ENCODE measurements around the gene PIGO.

DNA sequence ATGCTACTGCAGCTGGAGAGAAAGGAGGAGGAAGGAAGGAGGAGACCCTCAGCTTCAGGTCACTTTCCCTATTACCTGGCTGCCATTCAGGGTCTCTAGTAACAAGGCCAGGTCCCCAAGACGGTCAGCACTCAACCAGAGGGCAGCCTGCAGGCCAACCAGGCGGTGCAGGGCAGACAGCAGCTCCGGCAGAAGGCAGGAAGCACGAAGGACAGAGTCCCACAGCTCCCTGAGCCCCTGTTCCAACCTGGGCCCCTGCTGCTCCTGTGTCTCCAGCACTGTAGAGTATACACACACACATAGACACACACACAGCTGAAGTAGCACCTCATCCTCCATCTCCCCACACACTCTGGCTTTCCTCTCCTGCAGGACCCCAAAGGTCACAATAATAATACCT is 18.3 kb downstream of the PIGO start:
- no peak for TF ChIP-seq RAD21 (IDR thresholded peaks at IDR 0.05 in 1 of 2, conservative IDR thresholded peaks at IDR 0.05 in 1 of 2; ENCODE audit: low read depth in 2 of 2, low read length in 2 of 2)
- no peak for TF ChIP-seq EGR1 (IDR thresholded peaks at IDR 0.05; ENCODE audit: borderline replicate concordance, low read depth, low read length)
